ENCODE results near the gene MRPL53. TPM values are rescaled to one million over a fixed set of nuclear protein-coding genes. Genes with fewer than 3 reads are reported as not detected.

MRPL53 gene
- total RNA-seq, 2 donors from 2014 or later = 20.1 to 88.2 TPM

- Histone ChIP-seq H3K4me1 (no peaks in the 10 kb centered on the region), H3K27me3 (no peaks in the 10 kb centered on the region), H3K4me3 (no peak overlapping the region), H3K36me3 (replicated peaks in 1 of 2; ENCODE audit: insufficient read depth in 1 of 2, low read depth in 2 of 2) (peaks cover 18 to 37% of the 10 kb centered on the region in 2 donors), H3K27ac (no peak overlapping the region), H3K9me3 (no peaks in the 10 kb centered on the region)
- intact Hi-C loops (cut with DNase I) = no loop called here
- TF ChIP-seq CTCF (IDR thresholded peaks at IDR 0.05) (no peak), POLR2A (IDR thresholded peaks at IDR 0.05) (no peak)
- ATAC-seq (no peak), DNase-seq (no peak)
- 84 to 94% methylated on average over 5 of the region's 5 CpGs for WGBS, 2 donors
Observed at GRCh38 chr2:74428675-74429074, 43.8 kb downstream of the MRPL53 start.

- WGBS, 2 donors = 92 to 97% methylated on average over 1 to 3 of the region's 3 CpGs
- no peak overlapping the region for H3K27ac ChIP-seq
- intact Hi-C loops (cut with DNase I) = no loop called here
- H3K4me3 ChIP-seq = no peak overlapping the region
- H3K36me3 ChIP-seq (replicated peaks in 1 of 2; ENCODE audit: insufficient read depth in 1 of 2, low read depth in 2 of 2) = peaks cover 18 to 37% of the 10 kb centered on the region in 2 donors
- no peak for ATAC-seq
- H3K27me3 ChIP-seq = no peaks in the 10 kb centered on the region
- DNase-seq = no peak
- TF ChIP-seq POLR2A (IDR thresholded peaks at IDR 0.05) (no peak), CTCF (IDR thresholded peaks at IDR 0.05) (no peak)
- no peaks in the 10 kb centered on the region for H3K9me3 ChIP-seq
- no peaks in the 10 kb centered on the region for H3K4me1 ChIP-seq
Observed at GRCh38 chr2:74427551-74427950, 44.9 kb downstream of the MRPL53 start.

- TF ChIP-seq CTCF (IDR thresholded peaks at IDR 0.05) = no peak
- no peak for TF ChIP-seq POLR2A (IDR thresholded peaks at IDR 0.05)
- 72 to 79% methylated on average over 10 to 13 of the region's 14 CpGs for WGBS, 2 donors
Observed at GRCh38 chr2:74426181-74426758, 46.2 kb downstream of the MRPL53 start.

DNA sequence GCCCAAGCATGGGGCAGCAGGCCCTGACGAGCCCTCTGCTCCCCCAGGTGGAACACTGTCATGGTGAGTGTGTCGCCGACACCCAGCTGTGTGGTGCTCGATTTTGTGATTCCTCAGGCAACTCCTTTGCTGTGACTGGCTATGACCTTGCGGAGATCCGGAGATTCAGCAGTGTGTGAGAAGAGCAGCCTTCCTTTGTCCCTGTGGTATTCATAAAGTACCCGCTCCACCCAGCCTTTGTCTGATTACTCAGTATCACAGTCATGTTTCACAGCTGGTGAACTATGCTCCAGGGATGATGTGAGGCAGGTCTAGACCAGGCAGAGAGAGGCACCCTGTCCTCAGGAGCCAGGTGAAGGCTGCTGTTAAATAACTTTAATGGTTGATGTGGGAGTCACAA lies 47.0 kb downstream of the MRPL53 start:
- ATAC-seq (no peak), DNase-seq (no peak)
- Histone ChIP-seq H3K4me3 (no peak overlapping the region), H3K4me1 (peaks cover 17% of the 10 kb centered on the region), H3K27me3 (no peaks in the 10 kb centered on the region), H3K36me3 (replicated peaks in 1 of 2; ENCODE audit: insufficient read depth in 1 of 2, low read depth in 2 of 2) (peaks cover 15 to 27% of the 10 kb centered on the region in 2 donors), H3K27ac (no peak overlapping the region), H3K9me3 (no peaks in the 10 kb centered on the region)
- intact Hi-C loops (cut with DNase I) = no loop called here
- 88 to 89% methylated on average over 4 to 7 of the region's 7 CpGs for WGBS, 2 donors
- TF ChIP-seq CTCF (IDR thresholded peaks at IDR 0.05) (no peak), POLR2A (IDR thresholded peaks at IDR 0.05) (no peak)

More at GRCh38 chr2:74426181-74426758, 46.2 kb downstream of the MRPL53 start:
- H3K27ac ChIP-seq = no peak overlapping the region
- ATAC-seq = no peak
- no peaks in the 10 kb centered on the region for H3K27me3 ChIP-seq
- H3K4me1 ChIP-seq = peaks cover 9% of the 10 kb centered on the region
- intact Hi-C loops (cut with DNase I) = no loop called here
- no peaks in the 10 kb centered on the region for H3K9me3 ChIP-seq
- H3K4me3 ChIP-seq = no peak overlapping the region
- DNase-seq = no peak
- H3K36me3 ChIP-seq (replicated peaks in 1 of 2; ENCODE audit: insufficient read depth in 1 of 2, low read depth in 2 of 2) = peaks cover 18 to 28% of the 10 kb centered on the region in 2 donors

DNA sequence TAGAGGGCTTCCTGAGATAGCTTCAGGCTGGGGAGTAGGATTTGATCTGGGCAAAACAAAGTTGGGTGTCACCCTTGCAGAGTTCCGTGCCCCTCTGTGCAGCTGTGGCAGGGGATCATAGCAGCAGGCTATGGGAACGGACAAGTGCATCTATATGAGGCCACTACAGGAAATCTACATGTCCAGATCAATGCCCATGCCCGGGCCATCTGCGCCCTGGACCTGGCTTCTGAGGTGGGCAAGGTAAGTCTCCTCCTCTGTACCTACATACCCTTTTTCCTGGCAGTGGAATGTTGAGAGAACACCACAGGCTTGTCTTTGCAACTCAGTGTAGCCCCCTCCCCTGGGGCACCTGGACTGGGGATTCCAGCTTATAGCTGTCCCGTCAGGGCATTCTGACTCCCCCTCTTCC lies 47.5 kb downstream of the MRPL53 start:
- H3K36me3 ChIP-seq (replicated peaks in 1 of 2; ENCODE audit: insufficient read depth in 1 of 2, low read depth in 2 of 2) = peaks cover 10 to 26% of the 10 kb centered on the region in 2 donors
- DNase-seq (no peak), ATAC-seq (no peak)
- TF ChIP-seq POLR2A (IDR thresholded peaks at IDR 0.05) (no peak), CTCF (IDR thresholded peaks at IDR 0.05) (no peak)
- no peaks in the 10 kb centered on the region for H3K9me3 ChIP-seq
- H3K4me3 ChIP-seq = no peak overlapping the region
- no peak overlapping the region for H3K27ac ChIP-seq
- 68 to 72% methylated on average over 5 of the region's 5 CpGs for WGBS, 2 donors
- intact Hi-C loops (cut with DNase I) = no loop called here
- H3K4me1 ChIP-seq = peaks cover 19% of the 10 kb centered on the region
- H3K27me3 ChIP-seq = no peaks in the 10 kb centered on the region

Data from body of pancreas (tissue), 4 donors.